HL-60/S4 treated with phorbol 12-myristate 13-acetate at 8.2 ng/mL for 4 days and 3 days (cell line): ENCODE data around the gene ANKLE2.
"Not testable (repeated sequence)": the region's sequence is repeated elsewhere in the genome, so short reads cannot be mapped to it uniquely, and the experiment has no call there.

ENCODE experiments used
- in situ Hi-C: fragments of 300-500 bp; cut with MboI; formaldehyde crosslinking; loops from 2 replicates; pipeline ENCODE4 v1.15.0; 2022; ENCODE audit warnings: low sequenced_read_pairs

Gene ANKLE2

DNA sequence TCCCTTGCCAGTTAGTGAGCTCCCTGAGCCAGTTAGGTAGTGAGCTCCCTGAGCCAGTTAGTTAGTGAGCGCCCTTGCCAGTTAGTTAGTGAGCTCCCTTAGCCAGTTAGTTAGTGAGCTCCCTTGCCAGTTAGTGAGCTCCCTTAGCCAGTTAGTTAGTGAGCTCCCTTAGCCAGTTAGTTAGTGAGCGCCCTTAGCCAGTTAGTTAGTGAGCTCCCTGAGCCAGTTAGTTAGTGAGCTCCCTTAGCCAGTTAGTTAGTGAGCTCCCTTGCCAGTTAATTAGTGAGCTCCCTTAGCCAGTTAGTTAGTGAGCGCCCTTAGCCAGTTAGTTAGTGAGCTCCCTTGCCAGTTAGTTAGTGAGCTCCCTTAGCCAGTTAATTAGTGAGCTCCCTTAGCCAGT lies 69.6 kb downstream of the ANKLE2 start:
- in situ Hi-C loops, result not testable (repeated sequence)

GRCh38 chr12:132690112-132690511 lies 71.5 kb downstream of the ANKLE2 start:
- in situ Hi-C loops, result no loop called here

DNA sequence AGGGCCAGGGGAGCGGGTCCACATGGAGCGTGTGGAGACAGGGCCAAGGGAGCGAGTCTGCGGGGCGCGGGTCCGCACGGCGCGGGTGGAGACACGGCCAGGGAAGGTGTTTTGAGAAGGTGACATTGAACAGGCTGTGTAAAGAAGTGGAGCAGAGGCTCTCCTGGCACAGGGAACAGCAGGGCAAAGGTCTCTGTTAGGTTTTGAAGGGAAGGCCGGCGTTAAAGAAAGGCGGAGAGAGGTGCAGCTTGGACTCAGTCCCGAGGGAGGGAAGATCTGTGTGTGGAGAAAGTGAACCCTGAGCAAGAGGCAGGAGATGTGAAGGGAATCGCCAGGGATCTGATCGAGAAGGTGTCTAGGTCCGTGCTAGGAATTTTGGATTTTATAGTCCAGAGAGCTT lies 72.4 kb downstream of the ANKLE2 start:
- in situ Hi-C loops, result no loop called here

DNA sequence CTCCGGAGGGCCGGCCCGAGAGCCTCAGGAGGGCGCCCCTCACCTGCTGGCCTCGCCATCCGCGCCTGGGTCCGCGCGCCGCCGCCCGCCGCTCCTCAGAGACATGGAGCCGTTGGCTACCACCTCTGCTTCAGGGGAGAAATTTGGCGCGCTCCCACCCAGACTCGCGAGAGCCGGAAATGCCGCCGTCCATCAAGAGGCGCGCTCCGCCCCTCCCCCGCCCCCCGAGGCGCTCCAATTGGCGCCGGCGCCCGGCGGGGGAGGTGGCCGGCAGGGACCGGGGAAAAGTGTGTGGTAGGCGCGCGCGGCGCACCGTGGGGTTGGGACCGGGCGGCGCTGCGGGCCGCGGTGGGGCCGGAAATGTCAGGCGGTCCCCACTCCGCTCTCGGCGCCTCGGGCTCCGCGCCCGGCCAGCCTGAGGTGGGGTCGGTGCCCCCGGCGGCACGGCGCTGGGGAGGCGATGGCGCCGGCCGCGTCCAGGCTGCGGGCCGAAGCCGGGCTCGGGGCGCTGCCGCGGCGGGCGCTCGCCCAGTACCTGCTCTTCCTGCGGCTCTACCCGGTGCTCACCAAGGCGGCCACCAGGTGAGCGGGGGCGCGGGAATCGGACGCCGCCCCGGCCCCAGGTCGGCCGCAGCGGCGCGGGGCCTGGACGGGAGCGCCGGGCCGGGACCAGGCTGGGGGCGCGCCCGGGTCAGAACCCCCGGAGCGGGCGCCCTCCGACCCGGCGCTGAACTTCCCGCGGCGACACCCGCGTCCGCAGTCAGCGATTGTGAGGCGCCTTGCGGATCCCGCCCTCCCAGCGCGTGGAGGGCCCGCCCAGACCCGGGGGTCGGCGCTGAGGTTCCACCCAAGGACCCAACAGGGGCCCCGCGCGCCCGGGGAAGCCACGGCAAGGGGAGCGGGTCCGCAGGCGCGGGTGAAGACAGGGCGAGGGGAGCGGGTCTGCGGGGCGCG lies 74.1 kb downstream of the ANKLE2 start, which contains the start of the genes POLE and PXMP2:
Gene POLE, minus strand, starts transcription at position 132 of the 954 bp plus-strand sequence. Its CDS starts 27 bp downstream, at position 105.
Gene PXMP2, plus strand, starts transcription at position 377 of the 954 bp plus-strand sequence. Its CDS starts 84 bp downstream, at position 461.
- in situ Hi-C loops, result no loop called here

- in situ Hi-C loops, result no loop called here
Measured at GRCh38 chr12:132686825-132687210, 74.8 kb downstream of the ANKLE2 start.

DNA sequence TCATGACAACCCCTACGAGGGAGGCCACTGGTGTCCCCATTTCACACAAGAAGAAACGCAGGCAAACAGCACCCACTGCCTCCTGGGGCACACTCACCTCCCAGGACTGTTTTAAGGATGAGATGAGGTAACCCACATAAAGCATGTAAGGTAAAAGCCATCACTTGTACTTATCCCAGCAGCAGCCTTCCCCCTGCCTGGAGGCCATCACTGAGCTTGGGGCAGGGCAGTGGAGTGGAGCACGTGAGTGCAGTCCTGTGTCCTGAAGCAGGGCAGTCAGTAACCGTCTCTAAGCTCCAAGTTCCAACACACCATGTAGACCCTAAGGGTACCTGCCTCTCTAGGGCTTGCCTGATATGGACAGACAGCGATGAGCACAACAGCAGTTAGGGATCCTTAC lies 76.2 kb downstream of the ANKLE2 start:
- in situ Hi-C loops, result no loop called here

GRCh38 chr12:132677492-132677891 lies 84.1 kb downstream of the ANKLE2 start:
- in situ Hi-C loops, result no loop called here

DNA sequence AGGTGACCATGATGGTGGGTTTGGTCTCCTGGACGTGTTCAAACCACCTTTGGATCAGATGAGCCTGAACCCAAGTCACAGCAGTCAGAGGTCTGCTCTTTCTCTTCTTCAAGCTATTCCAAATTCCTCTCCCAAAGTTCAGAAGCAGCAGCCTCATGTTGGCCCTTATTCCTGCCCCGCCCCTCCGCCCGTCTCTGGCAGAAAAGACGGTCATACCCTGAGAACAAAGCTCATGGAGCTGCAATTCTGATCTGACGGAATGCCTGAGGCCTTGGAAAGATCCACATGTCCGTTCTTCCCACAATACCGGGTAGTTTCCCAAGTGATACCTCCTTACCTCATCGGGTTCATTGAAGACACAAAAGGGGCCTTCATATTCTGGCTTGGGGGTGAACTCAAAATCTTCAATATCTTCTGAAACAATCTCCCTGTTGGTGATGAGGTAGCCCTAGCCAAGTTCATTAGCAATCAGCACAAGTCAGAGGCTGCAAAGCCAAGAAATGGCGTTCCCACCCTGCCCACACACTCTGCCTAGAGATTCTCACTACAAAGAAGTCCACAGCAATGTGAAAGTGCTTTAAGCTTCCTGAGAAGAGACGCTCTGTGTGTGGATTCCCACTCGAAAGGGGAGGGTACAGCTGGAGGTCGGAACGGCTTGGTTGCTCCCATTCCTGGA lies 85.7 kb downstream of the ANKLE2 start:
- in situ Hi-C loops, result no loop called here
